ENCODE data around the gene NOTCH3. TPM values are rescaled to one million over a fixed set of nuclear protein-coding genes. Genes with fewer than 3 reads are reported as not detected.

The NOTCH3 gene
- total RNA-seq, 4 donors from 2014 or later = 19.1 to 54.8 (median 35.4) TPM

DNA sequence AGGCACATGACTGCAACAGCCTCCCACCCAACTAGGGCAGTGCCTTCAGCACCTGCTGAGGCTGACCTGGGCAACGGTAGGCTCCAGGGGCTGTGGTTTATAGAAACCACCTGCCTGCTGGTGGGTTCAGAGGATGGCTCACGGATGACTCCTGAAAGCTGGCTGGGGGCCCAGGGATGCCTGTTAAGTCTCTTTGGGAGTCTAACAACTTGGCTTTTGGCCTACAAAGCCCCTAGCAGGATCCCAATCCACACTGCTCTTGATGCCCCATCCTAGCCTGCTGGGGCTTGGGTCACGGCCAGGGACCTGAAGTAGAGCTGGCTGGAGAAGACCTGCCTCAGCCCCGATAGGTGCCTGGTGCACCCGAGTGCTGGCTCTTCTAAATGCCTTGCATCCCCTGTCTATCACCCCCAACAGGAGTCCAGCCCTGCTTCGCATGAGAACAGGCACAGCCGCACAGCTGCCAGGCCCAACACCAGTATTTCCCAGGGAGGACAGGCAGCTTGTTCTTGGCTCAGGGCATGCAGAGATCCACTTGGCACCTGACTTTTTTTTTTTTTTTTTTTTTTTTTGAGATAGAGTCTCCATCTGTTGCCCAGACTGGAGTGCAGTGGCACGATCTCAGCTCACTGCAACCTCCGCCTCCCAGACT, 40.6 kb upstream of the NOTCH3 start:
- H3K27ac ChIP-seq = no peak overlapping the region
- H3K4me1 ChIP-seq = peaks cover 0 to 35% (median 0%) of the 10 kb centered on the region in 3 donors
- no peak overlapping the region for H3K4me3 ChIP-seq
- peaks cover 0 to 99% of the 10 kb centered on the region in 2 donors for H3K36me3 ChIP-seq
- H3K27me3 ChIP-seq = no peaks in the 10 kb centered on the region
- H3K9me3 ChIP-seq = no peaks in the 10 kb centered on the region
- TF ChIP-seq POLR2A (IDR thresholded peaks at IDR 0.05) (no peak), CTCF (IDR thresholded peaks at IDR 0.05) (no peak), POLR2AphosphoS5 (IDR thresholded peaks at IDR 0.05) (no peak), EP300 (IDR thresholded peaks at IDR 0.05) (no peak)
- WGBS, 2 donors (ENCODE audit: low coverage in 1 of 2) = 100% methylated on average over 1 of the region's 9 CpGs; no CpG with 5 or more reads in 1 of the 2 donors
- ATAC-seq = no peak

GRCh38 chr19:15240515-15240914, 39.7 kb upstream of the NOTCH3 start:
- TF ChIP-seq CTCF (IDR thresholded peaks at IDR 0.05) (no peak), EP300 (IDR thresholded peaks at IDR 0.05) (no peak), POLR2A (IDR thresholded peaks at IDR 0.05) (no peak), POLR2AphosphoS5 (IDR thresholded peaks at IDR 0.05) (no peak)
- 100% methylated on average over 1 of the region's 9 CpGs; no CpG with 5 or more reads in 1 of the 2 donors for WGBS, 2 donors (ENCODE audit: low coverage in 1 of 2)
- H3K36me3 ChIP-seq = peaks cover 0 to 99% of the 10 kb centered on the region in 2 donors

GRCh38 chr19:15239337-15239949, 38.6 kb upstream of the NOTCH3 start:
- WGBS, 2 donors (ENCODE audit: low coverage in 1 of 2) = 56% methylated on average over 3 of the region's 26 CpGs; no CpG with 5 or more reads in 1 of the 2 donors
- Histone ChIP-seq H3K27me3 (no peaks in the 10 kb centered on the region), H3K4me1 (peaks cover 0 to 16% (median 0%) of the 10 kb centered on the region in 3 donors), H3K4me3 (no peak overlapping the region), H3K36me3 (peaks cover 0 to 98% of the 10 kb centered on the region in 2 donors), H3K9me3 (no peaks in the 10 kb centered on the region), H3K27ac (peak overlapping the region in 1 of 4 donors; percentile 12)
- TF ChIP-seq EP300 (IDR thresholded peaks at IDR 0.05) (no peak), CTCF (IDR thresholded peaks at IDR 0.05) (no peak), POLR2A (IDR thresholded peaks at IDR 0.05) (no peak), POLR2AphosphoS5 (IDR thresholded peaks at IDR 0.05) (no peak)
- ATAC-seq = no peak

More at GRCh38 chr19:15240515-15240914, 39.7 kb upstream of the NOTCH3 start:
- H3K4me3 ChIP-seq = no peak overlapping the region
- H3K4me1 ChIP-seq = peaks cover 0 to 27% (median 0%) of the 10 kb centered on the region in 3 donors
- H3K9me3 ChIP-seq = no peaks in the 10 kb centered on the region
- no peak overlapping the region for H3K27ac ChIP-seq
- H3K27me3 ChIP-seq = no peaks in the 10 kb centered on the region
- no peak for ATAC-seq

GRCh38 chr19:15238639-15239155, 37.9 kb upstream of the NOTCH3 start:
- Histone ChIP-seq H3K36me3 (peaks cover 0 to 91% of the 10 kb centered on the region in 2 donors), H3K27ac (peak overlapping the region in 1 of 4 donors; percentile 12), H3K4me3 (no peak overlapping the region), H3K9me3 (no peaks in the 10 kb centered on the region), H3K4me1 (peaks cover 0 to 12% (median 0%) of the 10 kb centered on the region in 3 donors), H3K27me3 (no peaks in the 10 kb centered on the region)
- WGBS, 2 donors (ENCODE audit: low coverage in 1 of 2) = 95% methylated on average over 10 of the region's 29 CpGs; no CpG with 5 or more reads in 1 of the 2 donors
- no peak for TF ChIP-seq CTCF (IDR thresholded peaks at IDR 0.05)
- TF ChIP-seq EP300 (IDR thresholded peaks at IDR 0.05) = no peak
- no peak for TF ChIP-seq POLR2A (IDR thresholded peaks at IDR 0.05)
- TF ChIP-seq POLR2AphosphoS5 (IDR thresholded peaks at IDR 0.05) = no peak
- no peak for ATAC-seq

Measured in gastroesophageal sphincter (tissue), 4 donors.